ENCODE data around the gene LRRC71.

DNA sequence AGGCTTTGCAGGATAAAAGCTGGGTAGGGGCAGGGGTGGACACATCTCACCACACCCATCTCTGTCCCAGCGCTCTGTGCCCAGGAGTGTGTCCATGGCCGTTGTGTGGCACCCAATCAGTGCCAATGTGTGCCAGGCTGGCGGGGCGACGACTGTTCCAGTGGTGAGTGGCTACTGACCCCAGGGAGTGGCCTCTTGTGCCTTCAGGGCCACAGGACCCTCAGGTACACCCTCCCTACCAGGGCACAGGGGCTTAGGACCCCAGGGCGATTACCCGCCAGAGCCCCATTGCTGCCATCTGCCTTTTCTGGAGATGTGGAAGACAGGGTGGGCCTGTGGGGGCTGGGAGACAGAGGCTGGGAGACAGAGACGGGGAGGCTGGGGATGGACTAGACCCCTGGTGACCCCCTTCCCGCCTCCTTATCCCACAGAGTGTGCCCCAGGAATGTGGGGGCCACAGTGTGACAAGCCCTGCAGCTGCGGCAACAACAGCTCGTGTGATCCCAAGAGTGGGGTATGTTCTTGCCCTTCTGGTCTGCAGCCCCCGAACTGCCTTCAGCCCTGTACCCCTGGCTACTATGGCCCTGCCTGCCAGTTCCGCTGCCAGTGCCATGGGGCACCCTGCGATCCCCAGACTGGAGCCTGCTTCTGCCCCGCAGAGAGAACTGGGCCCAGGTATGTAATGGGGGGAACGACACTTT is 14.1 kb upstream of the LRRC71 start:
- no peak for TF ChIP-seq POLR2A (IDR thresholded peaks at IDR 0.05; ENCODE audit: low read length)
- TF ChIP-seq GATA1 (IDR thresholded peaks at IDR 0.05; ENCODE audit: low read depth, low read length), result no peak

Measured in erythroblast (primary cell).